ENCODE results near the gene PRKAG2.

- no peak for TF ChIP-seq CTCF (IDR thresholded peaks at IDR 0.05)
- no peak for TF ChIP-seq POLR2AphosphoS5 (IDR thresholded peaks at IDR 0.05)
- no peak for TF ChIP-seq POLR2A (IDR thresholded peaks at IDR 0.05)
Measured at GRCh38 chr7:151801291-151801690, 75.6 kb downstream of the PRKAG2 start.

All from breast epithelium (tissue), 3 donors.